NCI-H187 treated with DMSO at 0.1 percent for 48 hours (cell line): ENCODE measurements around the gene GPS1.

Experiments
- DNase-seq: peaks from one replicate; lab custom pipeline; 2025; lab: John Stamatoyannopoulos, UW

Gene GPS1

DNA sequence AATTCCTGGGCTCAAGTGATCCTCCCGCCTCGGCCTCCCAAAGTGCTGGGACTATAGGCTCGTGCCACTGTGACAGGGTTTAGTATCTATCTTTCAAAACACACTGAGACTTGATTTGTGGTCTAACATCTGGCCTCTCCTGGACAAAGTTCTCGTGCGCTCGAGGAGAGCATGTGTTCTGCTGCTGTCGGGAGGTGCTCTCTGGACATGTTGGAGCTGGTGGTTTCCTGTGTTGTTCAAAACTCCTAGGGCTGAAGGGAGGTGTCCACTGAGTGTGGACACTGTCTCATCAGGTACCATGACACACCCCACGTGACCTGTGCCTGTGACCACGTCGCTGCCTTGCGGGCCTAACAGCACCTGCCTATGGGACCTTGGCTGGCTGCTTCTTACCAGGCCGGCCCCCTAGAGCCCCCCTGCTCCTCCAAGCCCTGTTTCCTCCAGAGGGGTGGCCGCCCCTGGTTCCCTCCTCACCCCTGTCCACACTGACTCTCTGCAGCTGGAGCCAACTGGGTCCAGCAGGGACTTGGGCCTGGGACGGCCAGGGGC is 5.7 kb upstream of the GPS1 start:
- no peak for DNase-seq

GRCh38 chr17:82046903-82047302 is 4.8 kb upstream of the GPS1 start:
- no peak for DNase-seq

- no peak for DNase-seq
Measured at GRCh38 chr17:82047379-82047778, 4.3 kb upstream of the GPS1 start.

GRCh38 chr17:82047914-82048570 is 3.7 kb upstream of the GPS1 start:
- DNase-seq = no peak

DNA sequence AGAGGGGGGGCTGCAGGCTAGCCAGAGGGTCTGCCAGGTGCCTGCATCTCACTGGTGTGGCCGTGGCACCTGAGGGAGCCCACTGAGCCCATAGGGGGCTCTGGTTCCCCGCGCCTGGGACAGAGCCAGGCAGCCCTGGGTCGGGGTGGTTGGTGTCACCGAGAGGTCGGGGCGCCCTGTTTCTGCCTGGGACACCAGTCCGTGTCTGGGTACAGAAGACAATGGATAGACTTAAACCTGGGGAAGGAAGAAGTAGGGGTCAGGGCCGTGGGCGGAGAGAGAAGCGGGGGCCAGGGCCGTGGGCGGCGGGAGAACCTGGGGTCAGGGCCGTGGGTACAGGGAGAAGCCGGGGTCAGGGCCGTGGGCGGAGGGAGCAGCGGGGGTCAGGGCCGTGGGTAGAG is 3.1 kb upstream of the GPS1 start:
- no peak for DNase-seq

DNA sequence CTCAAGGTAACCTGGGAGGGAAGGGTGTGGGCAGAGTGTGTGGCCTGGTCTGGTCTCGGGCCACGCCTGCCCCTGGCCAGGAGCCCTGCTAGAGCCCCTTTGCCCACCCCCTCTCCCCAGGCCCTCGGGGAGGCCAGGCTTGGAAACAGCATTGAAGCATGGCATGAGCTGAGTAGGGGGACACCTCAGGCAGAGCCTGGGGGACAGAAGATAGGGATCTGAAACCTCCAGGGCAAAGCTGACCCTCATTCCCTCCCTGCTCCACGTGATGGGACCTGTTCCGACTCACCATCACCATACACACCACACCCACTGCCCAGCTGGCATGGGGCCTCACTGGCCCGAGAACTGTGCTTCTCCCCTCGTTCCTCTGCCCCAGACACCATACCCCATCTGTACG is 2.6 kb upstream of the GPS1 start:
- no peak for DNase-seq

- DNase-seq = no peak
Measured at GRCh38 chr17:82049521-82049971, 2.2 kb upstream of the GPS1 start.

DNA sequence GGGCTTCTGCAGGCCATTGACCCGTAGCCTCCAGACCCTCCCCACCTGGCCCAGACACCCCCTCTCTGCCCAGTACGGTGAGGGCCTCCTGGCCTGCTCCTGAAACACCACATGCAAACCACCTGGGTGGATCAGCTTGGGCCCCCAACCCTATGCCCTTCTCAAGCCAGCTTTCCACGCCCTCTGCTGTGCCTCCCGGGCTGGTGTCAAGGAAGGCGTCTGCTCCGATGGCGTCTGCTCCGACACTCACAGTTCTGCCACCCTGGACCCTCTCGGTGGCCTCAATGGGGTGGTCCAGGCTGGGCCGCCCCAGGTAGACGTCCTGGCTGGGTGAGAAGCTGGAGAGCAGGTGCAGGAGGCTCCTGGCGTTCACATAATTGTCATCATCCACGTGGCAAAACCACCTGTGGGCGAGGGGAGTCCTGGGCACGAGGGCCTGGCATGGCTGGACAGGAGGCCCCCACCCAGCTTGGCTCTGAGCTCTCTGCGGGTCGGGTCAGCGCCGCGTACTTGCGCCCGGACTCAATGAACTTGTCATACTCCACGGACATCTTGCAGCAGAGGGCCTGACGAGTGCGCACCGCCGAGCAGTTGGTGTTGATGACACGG is 1.4 kb upstream of the GPS1 start:
- no peak for DNase-seq

DNA sequence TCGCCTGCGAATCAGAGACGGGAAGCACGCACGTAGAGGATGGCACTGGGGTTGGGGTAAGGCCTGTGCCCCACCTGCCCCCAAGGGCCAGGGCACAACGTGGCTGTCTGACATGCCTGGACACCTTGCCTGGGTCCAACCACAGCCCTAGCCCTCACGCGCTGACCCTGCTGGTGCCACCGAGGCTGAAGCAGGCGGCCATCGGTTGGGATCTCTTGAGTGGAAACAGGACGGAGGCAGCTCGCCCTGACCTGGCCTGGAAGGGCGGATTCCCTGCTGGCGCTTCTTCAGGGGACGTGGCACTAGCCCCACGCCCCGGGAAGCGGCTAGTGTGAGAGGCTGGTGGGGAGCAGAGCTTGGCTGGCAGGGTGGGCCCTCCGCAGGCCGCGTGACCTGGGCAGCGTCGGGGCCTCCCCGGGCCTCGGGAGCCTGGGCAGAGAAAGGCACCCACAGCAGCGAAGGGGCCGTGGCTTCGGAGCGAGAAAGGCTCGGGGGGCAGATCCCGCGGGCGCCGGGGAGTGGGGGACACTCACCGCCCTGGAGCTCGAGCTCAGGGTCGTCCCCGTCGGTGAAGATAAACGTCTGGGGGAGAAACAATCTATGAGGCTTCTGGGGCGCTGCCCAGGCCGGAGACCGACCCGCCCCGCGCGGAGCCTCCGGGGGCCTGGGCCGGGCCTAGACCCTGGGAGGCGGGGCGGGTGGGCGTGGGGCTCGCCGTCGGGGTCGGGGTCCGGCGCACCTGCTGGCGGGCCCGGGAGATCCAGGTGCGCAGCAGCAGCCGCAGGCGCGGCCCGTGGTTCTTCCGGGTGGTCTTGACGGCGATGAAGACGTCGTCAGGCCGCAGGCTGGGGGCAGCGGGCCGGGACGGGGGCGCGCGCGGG is 697 bp upstream of the GPS1 start:
- no peak for DNase-seq

DNA sequence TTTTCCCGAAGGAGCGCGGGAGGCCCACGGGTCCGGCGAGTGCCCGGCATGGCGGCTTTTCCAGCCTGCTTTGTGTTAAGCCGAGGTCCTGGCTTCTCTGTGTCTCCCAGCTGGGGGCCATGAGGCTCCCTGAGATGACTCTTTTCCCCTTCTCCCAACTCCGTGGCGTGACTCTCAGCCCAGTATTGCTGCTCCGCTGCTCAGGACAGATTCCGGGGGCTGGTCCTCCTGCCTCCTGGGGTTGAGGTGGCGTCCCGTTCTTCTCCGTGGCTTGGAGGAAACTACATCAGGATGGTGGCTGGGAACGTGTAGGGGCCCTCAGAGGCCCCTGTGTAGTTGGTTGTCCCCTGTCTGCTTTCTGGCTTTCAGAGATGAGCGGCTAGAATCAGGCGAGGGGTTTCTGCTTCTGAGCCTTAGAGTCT is 951 bp downstream of the GPS1 start:
- DNase-seq = no peak

DNA sequence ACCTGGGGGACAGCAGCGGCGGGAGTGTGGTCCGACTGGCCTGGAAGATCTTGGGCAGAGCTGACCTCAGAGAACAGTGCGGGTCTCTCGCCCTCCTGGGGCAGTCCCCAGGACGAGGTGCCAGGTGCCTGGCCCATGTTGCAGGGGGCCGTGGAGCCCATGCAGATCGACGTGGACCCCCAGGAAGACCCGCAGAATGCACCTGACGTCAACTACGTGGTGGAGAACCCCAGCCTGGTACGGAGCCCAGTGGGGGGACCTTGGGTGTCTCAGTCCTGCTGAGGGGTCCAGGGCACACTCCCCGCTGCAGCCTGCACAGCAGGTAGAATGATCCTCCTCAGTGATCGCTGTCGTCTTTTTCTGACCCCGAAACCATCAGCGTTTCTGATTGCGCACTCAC is 1.4 kb downstream of the GPS1 start:
- DNase-seq = no peak

GRCh38 chr17:82053556-82054263 is 2.0 kb downstream of the GPS1 start:
- no peak for DNase-seq

DNA sequence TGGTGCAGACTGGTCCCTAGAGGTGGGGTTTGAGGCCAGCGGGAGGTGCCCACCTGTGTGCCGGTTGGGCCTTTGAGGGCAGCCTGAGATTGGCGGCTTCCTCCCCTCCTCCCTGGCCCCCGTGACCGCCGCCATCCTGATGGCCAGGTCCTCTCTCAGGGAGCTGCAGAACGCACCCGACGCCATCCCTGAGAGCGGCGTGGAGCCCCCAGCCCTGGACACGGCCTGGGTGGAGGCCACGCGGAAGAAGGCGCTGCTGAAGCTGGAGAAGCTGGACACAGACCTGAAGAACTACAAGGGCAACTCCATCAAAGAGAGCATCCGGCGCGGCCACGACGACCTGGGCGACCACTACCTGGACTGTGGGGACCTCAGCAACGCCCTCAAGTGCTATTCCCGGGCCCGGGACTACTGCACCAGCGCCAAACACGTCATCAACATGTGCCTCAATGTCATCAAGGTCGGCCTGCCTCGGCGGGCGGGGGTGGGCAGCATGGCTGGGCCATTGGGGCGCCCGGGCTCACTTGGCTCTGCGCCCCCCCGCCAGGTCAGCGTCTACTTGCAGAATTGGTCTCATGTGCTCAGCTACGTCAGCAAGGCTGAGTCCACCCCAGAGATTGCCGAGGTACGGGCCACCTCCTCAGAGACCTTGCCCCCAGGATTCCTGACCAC is 2.8 kb downstream of the GPS1 start:
- DNase-seq = no peak

DNA sequence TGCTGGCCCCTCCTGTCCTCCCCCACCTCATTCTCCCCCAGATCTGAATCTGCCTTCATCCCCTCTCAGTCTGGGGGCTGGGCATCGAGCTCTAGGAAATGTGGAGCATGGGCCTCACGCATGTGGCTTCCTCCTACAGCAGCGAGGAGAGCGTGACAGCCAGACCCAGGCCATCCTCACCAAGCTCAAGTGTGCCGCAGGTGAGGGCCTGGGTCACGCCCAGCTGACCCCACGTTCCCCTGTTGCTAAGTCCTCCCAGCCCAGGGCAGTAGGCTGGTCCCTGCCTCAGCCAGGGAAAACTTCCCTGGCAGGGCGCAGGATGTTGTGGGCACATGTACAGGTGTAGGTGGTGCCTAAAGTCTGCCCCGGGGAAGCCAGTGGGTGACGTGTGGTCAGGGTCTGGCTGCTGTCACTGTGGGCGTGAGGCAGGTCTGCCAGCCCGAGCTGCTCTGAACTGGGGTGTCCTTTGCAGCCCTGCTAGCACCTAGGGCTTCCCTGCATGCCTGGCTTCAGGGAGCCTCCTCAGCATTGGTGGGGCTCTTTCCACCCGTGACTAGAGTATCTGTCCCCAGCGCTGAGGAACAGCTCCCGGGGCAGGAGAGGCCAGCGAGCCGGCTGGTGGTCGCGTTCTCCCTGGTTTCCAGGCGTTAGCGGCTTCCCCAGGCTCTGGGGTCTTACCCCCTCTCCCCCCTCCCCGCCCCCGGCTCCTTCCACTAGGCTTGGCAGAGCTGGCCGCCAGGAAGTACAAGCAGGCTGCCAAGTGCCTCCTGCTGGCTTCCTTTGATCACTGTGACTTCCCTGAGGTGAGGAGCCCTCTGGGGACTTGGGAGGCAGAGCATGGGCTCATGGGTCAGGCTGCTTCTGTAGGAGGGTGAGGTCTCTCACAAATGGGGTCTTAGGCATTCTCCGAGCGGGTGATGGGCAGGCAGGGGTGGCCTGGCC is 3.6 kb downstream of the GPS1 start:
- DNase-seq = no peak

DNA sequence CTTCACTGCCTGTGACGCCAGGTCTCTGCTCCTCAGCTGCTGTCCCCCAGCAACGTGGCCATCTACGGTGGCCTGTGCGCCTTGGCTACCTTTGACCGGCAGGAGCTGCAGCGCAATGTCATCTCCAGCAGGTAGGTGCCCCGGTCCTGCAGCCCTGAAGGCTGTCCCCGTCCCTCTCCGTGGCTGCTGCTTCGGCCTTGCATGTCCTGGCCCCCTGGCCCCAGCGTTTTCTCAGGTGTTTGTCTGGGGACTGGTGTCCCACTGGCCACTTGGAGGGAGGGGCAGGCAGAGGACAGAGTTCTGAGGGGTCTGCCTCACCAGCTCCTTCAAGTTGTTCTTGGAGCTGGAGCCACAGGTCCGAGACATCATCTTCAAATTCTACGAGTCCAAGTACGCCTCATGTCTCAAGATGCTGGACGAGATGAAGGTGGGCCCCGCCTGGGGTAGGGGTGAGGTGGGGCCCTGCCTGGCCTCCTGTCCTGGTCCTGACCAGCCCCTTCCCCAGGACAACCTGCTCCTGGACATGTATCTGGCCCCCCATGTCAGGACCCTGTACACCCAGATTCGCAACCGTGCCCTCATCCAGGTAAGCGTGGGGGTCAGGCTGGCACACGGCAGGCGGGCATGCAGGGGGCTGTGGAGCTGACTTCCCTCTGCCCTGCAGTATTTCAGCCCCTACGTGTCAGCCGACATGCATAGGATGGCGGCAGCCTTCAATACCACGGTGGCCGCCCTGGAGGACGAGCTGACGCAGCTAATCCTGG is 4.4 kb downstream of the GPS1 start:
- no peak for DNase-seq

DNA sequence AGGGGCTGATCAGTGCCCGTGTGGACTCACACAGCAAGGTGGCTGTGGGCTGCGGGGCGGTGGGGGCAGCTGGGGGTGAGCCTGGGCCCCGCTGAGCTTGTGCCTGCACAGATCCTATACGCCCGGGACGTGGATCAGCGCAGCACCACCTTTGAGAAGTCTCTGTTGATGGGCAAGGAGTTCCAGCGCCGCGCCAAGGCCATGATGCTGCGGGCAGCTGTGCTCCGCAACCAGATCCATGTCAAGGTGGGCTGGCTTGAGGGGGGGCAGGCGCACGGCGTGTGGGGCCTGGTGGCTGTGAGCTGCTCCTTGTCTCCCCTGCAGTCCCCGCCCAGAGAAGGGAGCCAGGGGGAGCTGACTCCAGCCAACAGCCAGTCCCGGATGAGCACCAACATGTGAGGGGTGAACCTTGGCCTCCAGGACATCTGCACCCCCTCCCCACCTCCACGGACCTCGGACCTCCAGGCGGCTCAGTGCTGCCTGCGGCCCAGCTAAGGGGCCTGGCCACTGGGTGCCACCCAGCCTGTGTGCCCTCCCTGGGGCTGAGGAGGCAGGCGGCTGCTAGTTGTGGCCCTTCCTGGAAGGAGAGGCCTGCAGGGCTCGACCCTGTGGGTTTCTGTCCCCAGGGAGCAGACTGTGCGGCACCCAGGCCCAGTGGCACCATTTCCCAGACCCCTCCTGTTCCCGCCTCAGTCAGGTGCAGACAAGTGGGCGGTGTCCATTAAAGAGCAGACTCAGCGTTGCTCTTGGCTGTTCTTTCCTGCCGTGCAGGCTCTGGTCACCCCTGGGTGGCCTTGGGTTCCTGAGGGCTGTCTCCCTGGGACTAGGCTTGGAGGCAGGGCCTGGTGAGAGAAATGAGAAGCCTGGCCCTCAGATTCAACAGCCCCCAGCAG is 5.3 kb downstream of the GPS1 start:
- DNase-seq = no peak

GRCh38 chr17:82058230-82058854 is 6.6 kb downstream of the GPS1 start:
- DNase-seq = no peak

- no peak for DNase-seq
Measured at GRCh38 chr17:82058855-82059249, 7.2 kb downstream of the GPS1 start.
